GM18870 (cell line): Measurements from ENCODE around the gene SNX25.
"Not testable (repeated sequence)": the region's sequence is repeated elsewhere in the genome, so short reads cannot be mapped to it uniquely, and the experiment has no call there.

Experiments
- ATAC-seq: cut with Tn5 transposase; IDR thresholded peaks from one replicate; pipeline ENCODE4 v1.9.1; 2021; ENCODE audit warnings: moderate library complexity; ENCODE audit not compliant: unreplicated experiment

SNX25 gene

GRCh38 chr4:185204238-185204910, 5.0 kb upstream of the SNX25 start:
- no peak for ATAC-seq

GRCh38 chr4:185205073-185205472, 4.3 kb upstream of the SNX25 start:
- ATAC-seq: not testable (repeated sequence)

GRCh38 chr4:185205697-185206342, 3.6 kb upstream of the SNX25 start:
- ATAC-seq: no peak

- no peak for ATAC-seq
Measured at GRCh38 chr4:185207466-185207865, 1.9 kb upstream of the SNX25 start.

GRCh38 chr4:185209852-185210101, 379 bp downstream of the SNX25 start:
- ATAC-seq: not testable (repeated sequence)

- ATAC-seq: no peak
Measured at GRCh38 chr4:185210102-185210981, 944 bp downstream of the SNX25 start.

GRCh38 chr4:185211035-185211434, 1.6 kb downstream of the SNX25 start:
- ATAC-seq: no peak

- ATAC-seq: no peak
Measured at GRCh38 chr4:185211641-185212040, 2.2 kb downstream of the SNX25 start.

- no peak for ATAC-seq
Measured at GRCh38 chr4:185212581-185212980, 3.2 kb downstream of the SNX25 start.

GRCh38 chr4:185213877-185214276, 4.5 kb downstream of the SNX25 start:
- ATAC-seq: peak; percentile 76

- no peak for ATAC-seq
Measured at GRCh38 chr4:185215261-185215660, 5.9 kb downstream of the SNX25 start.

GRCh38 chr4:185217408-185217975, 8.1 kb downstream of the SNX25 start:
- no peak for ATAC-seq

- ATAC-seq: no peak
Measured at GRCh38 chr4:185218312-185218711, 8.9 kb downstream of the SNX25 start.

- ATAC-seq: peak; percentile 74
Measured at GRCh38 chr4:185219551-185220344, 10.3 kb downstream of the SNX25 start.

- no peak for ATAC-seq
Measured at GRCh38 chr4:185221491-185221890, 12.1 kb downstream of the SNX25 start.

- ATAC-seq: no peak
Measured at GRCh38 chr4:185221912-185222311, 12.5 kb downstream of the SNX25 start.

- no peak for ATAC-seq
Measured at GRCh38 chr4:185222598-185222997, 13.2 kb downstream of the SNX25 start.

- no peak for ATAC-seq
Measured at GRCh38 chr4:185224597-185224996, 15.2 kb downstream of the SNX25 start.

- no peak for ATAC-seq
Measured at GRCh38 chr4:185225940-185226339, 16.5 kb downstream of the SNX25 start.

GRCh38 chr4:185227131-185227551, 17.7 kb downstream of the SNX25 start:
- ATAC-seq: no peak
